ENCODE results near the gene PRKAR1B.

DNA sequence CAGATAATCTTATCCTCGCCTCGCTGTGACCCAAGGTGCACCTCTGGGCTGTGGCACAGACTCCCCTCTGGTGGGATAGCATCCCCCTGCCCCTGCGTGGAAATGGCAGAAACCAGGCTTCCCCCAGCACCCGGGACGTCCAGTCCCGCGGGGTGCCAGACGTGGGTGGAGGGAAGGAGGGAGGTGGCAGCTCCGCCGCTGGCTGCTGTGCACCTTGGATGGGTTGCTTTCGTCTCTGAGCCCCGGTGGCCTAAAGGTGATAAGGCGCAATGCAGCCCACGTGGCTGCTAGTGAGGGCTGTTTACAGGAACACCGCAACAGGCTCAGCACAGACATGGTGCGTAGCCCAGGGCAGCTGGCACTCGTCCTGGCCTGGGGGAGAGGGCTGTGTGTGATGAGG, 193.8 kb downstream of the PRKAR1B start:
- TF ChIP-seq, protein P1, sequence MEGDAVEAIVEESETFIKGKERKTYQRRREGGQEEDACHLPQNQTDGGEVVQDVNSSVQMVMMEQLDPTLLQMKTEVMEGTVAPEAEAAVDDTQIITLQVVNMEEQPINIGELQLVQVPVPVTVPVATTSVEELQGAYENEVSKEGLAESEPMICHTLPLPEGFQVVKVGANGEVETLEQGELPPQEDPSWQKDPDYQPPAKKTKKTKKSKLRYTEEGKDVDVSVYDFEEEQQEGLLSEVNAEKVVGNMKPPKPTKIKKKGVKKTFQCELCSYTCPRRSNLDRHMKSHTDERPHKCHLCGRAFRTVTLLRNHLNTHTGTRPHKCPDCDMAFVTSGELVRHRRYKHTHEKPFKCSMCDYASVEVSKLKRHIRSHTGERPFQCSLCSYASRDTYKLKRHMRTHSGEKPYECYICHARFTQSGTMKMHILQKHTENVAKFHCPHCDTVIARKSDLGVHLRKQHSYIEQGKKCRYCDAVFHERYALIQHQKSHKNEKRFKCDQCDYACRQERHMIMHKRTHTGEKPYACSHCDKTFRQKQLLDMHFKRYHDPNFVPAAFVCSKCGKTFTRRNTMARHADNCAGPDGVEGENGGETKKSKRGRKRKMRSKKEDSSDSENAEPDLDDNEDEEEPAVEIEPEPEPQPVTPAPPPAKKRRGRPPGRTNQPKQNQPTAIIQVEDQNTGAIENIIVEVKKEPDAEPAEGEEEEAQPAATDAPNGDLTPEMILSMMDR (IDR thresholded peaks at IDR 0.05) = no peak
- no peak for TF ChIP-seq POLR2AphosphoS5 (IDR thresholded peaks at IDR 0.05)
- TF ChIP-seq POLR2A (IDR thresholded peaks at IDR 0.05) = no peak

Measured in sigmoid colon (tissue), 4 donors.